NCI-H2227 treated with DMSO at 0.1 percent for 48 hours (cell line): ENCODE data around the gene F2.

Experiments
- DNase-seq: peaks from one replicate; lab custom pipeline; 2025; lab: John Stamatoyannopoulos, UW

Gene F2

DNA sequence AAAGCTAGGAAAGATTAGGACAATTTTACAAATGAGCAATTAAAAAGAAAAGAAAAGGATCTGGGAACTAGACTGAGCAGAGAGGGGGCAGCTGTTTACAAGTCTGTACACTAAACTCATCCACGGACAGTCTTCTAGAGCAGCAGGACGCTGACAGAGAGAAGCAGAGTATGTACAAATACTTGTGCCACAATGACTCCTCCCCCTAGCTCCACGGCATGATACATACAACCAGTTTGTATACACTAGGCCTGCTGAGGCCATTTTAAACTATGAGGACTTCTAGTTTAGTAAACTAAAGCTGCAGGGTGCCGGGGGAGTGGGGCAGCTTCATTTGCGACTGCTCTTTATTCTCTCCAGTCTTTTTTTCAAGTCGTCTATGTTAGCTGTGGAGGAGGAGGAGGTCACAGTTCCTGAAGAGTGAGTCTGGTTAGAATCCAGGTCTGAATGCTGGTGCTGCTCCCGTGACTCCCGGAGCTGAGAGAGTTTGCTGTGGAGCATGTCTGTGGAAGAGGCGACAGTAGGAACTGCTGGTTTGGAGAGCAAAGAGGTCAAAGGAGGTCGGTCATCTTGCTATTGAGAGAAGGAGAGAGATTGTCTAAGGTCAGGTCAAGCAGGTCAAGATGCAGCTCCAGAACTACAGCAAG, 24.8 kb downstream of the F2 start:
- no peak for DNase-seq

DNA sequence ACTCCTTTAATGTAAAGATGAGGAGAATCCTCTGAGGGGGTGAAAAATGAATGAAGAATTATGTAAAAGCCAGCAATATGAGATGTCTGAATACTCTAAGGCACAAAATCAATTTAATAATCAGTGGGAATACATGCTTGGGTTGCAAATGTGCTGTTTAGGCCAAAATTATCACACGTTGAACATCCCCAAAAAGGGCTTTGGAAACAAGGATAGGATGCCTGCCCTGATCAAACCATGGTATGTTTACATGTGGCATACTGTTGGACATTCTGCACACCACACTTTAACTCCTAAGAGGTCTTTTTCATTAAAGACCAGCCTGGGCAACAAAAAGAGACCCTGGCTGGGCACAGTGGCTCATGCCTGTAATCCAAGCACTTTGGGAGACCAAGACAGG, 26.3 kb downstream of the F2 start:
- no peak for DNase-seq

DNA sequence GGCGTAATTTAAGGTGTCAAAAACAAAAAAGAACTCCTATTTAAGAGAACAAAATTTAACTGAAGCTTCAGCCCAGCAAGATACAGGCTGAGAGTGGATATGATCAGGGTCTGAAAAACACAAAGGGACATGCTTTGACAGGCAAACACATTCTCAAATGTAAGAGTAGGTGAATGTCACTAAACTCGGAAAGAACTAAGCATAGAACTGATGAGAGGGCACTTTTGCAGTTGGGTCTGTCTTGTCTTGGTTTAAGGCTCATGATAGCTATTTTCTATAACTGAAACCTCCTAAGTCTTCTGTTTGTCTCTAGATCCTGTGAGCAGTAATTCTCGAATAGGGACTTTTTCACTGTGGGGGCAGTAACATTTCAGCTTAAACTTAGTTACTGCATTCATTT, 27.0 kb downstream of the F2 start:
- no peak for DNase-seq

DNA sequence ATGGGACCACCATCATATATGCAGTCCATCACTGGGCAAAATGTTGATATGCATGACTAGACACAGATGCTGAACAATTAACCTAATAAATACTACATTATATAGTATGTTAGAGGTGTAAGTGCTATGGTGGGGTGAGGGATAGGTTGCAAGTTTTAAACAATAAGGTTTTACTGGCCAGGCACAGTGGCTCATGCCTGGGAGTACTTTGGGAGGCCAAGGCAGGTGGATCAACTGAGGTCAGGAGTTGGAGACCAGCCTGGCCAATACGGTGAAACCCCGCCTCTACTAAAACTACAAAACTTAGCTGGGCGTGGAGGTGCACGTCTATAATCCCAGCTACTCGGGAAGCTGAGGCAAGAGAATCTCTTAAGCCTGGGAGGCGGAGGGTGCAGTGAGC, 28.1 kb downstream of the F2 start:
- no peak for DNase-seq

DNA sequence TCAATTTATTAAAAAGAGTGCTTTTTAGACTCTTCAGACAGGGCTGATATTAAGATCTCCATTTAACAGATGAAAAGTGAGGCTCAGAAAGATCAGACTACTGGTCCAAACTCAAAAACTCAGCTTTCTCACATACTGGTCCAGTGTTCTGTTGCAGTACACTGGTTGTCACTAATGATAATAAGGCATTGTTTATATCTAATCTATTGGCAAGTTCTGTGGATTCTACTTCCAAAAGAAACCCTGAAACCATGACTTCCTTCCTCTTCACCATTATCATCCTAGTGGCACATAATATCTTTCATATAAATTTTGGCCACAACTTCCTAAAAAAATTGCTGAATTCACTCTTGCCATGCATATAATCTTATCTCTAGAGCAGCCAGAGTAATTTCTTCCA, 36.9 kb downstream of the F2 start:
- DNase-seq = no peak

DNA sequence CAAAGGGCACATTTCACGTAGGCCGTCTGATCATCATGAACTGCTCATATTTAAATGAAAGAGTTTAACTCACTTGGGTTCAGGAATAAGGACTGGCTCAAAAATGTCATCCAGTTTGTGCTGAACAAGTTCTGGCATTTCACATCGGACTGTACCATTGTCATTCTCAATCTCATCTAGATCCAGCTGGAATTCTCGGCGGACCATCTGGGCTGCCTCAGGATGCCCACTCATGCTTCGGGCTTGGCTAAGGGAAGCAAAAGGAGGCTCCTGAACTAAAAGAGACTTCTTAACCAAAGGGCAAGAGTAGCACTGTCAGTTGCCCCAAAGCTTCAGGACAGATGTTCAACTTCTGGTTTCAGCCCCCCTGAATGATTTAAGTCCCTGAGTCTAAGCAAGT, 40.2 kb downstream of the F2 start:
- no peak for DNase-seq

DNA sequence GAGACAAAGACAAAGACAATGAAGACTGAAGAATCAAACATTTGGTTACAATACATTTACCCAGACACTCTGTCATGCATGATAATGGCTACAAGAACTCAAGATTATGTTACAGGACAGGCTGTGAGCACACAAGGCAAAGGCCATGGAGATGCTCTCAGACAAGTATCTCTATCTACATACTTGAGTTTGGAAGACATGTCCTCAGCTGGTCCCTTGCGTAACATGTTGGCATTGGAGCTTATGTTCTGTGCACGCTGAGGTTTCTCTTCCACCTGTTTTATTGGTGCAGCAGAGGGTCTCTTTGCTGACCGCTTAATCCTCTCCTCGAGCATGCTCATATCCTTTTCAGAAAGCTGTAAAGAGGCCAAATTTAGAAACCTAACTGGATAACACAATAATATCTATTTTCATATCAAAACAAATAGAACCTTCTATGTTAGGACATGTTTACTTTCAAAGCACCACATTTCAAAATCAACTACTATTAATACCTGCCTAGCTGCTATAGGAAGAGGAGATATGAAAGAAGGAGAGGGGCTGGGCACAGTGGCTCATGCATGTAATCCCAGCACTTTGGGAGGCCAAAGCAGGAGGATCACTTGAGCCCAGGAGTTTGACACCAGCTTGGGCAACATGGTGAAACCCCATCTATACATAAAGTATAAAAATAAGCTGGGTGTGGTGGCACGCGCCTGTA, 41.6 kb downstream of the F2 start:
- DNase-seq = no peak

DNA sequence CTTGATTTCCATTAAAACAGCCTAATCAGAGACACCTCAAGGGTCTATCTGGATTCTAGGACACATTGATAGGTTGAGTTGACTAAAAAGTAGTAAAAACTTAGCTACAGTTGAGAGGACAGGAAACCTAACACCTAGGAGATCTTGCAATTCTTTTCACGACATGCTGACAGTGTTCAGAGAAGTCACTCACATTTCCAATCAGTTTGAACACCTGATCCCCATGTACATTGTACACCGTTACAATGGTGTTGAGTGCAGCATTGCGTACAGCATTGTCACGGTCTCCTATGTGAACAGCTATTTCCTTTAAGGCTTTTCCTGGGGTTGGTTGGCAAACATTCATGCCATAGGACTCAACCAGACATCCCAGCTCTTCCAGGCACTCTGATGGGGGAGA, 42.8 kb downstream of the F2 start:
- no peak for DNase-seq

DNA sequence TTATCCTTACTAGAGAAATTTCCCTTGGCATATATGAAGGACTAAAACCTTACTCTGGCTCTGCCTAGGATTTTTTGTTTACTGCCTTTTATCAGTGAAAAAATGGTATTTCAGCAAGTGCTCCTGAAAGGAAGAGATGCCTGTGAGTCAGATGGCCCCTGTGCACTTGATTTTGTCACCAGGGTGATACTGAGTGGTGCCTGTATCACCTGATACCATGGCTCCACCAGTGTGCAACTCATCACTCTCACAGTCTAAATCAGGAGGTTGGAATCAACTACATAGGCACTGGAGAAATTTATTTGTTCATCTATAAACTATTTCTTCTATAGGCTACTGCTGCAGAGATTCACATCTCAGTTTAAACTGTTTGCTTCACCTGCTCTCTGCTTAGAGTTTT, 43.2 kb downstream of the F2 start:
- DNase-seq = no peak

DNA sequence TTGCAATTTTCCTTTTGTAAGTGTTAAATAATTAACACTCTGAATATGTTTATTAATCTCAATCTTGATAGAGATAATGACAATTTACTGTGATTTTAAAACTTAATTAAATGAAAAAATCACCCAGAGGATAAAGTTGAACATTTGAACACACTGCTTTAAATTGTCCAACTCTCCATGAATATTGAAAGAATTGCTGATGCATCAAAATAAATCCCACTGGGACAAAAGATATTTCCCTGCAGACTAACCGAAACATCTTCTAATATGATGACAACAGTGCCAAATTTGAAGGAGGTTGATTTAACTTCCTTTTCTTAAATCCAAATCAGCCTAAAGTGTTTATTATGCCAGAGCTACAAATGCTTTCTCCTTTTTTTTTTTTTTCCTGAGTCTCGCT, 47.6 kb downstream of the F2 start:
- DNase-seq = no peak

DNA sequence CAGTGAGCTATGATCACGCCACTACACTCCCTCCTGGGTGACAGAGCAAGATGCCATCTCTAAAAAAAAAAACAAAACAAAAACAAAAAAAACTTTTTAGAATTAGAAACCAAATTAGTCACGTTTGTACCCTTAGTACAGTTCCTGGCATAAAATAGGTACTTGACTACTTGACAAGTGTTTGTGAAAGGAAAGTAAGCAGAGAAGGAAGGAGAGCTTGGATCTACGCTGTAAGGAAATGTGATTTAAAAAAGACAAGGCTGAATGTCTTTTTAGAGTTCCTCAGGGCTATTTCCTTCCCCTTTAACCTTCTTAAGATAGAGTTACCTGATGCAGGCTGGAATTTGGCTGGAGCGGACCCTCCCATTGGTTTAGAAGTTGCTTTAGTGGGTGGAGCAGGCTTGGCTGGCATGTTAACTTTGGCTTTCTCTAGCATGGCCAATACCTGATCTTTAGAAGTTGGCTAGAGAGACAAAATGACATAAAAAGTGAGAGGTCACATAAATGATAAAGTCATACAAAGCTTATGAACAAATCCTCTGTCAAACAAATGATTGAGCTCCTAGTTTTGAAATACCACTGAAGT, 50.7 kb downstream of the F2 start:
- no peak for DNase-seq

DNA sequence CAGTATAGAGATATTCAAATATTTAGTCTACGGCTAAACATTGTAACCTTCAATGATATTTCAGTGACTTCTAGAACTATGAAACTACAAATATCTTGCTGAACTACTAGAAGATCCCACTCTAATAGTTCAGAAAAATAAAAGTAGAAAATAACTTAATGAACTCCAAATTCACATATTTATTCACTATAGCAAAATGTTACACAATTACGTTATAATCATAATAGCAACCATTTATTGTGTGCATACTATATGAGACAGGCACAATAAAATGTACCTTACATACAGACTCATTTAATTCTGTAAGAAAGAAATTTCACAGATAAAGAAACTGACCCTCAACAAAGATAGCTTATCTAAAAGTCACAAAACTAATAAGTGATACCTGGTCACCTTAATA, 57.9 kb downstream of the F2 start:
- no peak for DNase-seq

DNA sequence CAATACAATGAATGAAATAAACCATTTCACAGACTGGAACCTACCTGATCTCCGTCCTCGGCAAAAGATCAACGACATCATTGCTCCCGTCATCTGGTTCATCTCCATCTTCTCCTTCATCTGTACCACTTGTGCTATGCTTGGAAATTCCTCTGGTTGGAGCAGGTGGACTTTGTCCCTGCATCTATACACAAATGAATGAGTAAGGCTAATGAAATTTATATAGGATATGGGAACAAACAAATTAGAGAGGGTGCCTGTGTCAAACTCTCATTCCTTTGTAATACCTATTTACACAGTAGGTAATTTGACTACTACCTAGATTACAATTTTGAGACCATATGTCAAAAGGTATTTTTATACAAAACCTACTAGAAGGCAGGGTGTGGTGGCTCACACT, 59.4 kb downstream of the F2 start:
- no peak for DNase-seq
